Endodermal cell (in vitro differentiated cells): Measurements from ENCODE around the gene PKLR. TPM values are rescaled to one million over a fixed set of nuclear protein-coding genes. Genes with fewer than 3 reads are reported as not detected.

Source experiments
- DNase-seq: peaks from one replicate; pipeline ENCODE4 v3.0.0-alpha.2; 2017
- H3K27ac ChIP-seq: 2 replicates; pipeline ENCODE4 v1.5.1; 2013; ENCODE audit warnings: mild to moderate bottlenecking, low read depth, low read length, moderate library complexity
- H3K27me3 ChIP-seq: 2 replicates; pipeline ENCODE4 v1.6.1; 2013; ENCODE audit warnings: mild to moderate bottlenecking, low read length, moderate library complexity; ENCODE audit not compliant: insufficient read depth, control insufficient read depth, poor library complexity, severe bottlenecking
- H3K36me3 ChIP-seq: 2 replicates; pipeline ENCODE4 v1.7.0; 2013; ENCODE audit warnings: mild to moderate bottlenecking, low read length, moderate library complexity; ENCODE audit not compliant: control insufficient read depth, insufficient read depth
- H3K4me1 ChIP-seq: one replicate; pipeline ENCODE4 v1.7.0; 2013; ENCODE audit warnings: low read length; ENCODE audit not compliant: control insufficient read depth, insufficient read depth
- H3K4me3 ChIP-seq: 2 replicates; pipeline ENCODE4 v1.5.1; 2013; ENCODE audit warnings: mild to moderate bottlenecking, low read length, moderate library complexity
- H3K9ac ChIP-seq: 2 replicates; pipeline ENCODE4 v1.6.1; 2013; ENCODE audit warnings: mild to moderate bottlenecking, low read length, moderate library complexity; ENCODE audit not compliant: poor library complexity, severe bottlenecking; ENCODE audit errors: extremely low read depth
- H3K9me3 ChIP-seq: 2 replicates; pipeline ENCODE4 v1.6.1; 2013; ENCODE audit warnings: mild to moderate bottlenecking, low read length, moderate library complexity; ENCODE audit not compliant: control insufficient read depth
- H3K27ac Mint-ChIP-seq: 2 replicates; pipeline ENCODE4 v1.8.0; 2020; ENCODE audit warnings: mixed read lengths
- H3K27me3 Mint-ChIP-seq: 2 replicates; pipeline ENCODE4 v1.8.0; 2021; ENCODE audit warnings: mild to moderate bottlenecking, mixed read lengths; ENCODE audit not compliant: insufficient read depth
- H3K36me3 Mint-ChIP-seq: 2 replicates; pipeline ENCODE4 v1.8.0; 2020; ENCODE audit warnings: low read depth, mixed read lengths
- H3K4me1 Mint-ChIP-seq: 2 replicates; pipeline ENCODE4 v1.8.0; 2020; ENCODE audit warnings: mixed read lengths
- H3K4me3 Mint-ChIP-seq: 2 replicates; pipeline ENCODE4 v1.8.0; 2020; ENCODE audit warnings: mild to moderate bottlenecking, moderate library complexity, mixed read lengths
- H3K9me3 Mint-ChIP-seq: 2 replicates; pipeline ENCODE4 v1.8.0; 2020; ENCODE audit warnings: mild to moderate bottlenecking, mixed read lengths
- WGBS, 2 experiments: methylation state at CpG; one replicate each; pipeline versions ENCODE4 v1.1.5 to v1.1.7; 2013; ENCODE audit warnings: missing lambda C conversion rate in 2 of 2, mixed read lengths in 1 of 2; ENCODE audit not compliant: insufficient coverage in 1 of 2, insufficient read length in 1 of 2; 5-methylcytosine and 5-hydroxymethylcytosine counted together
- total RNA-seq, 2 donors: library from RNA; stranded (reverse); fragmentation: NEBNext Ultra II Directional in 1 of 2; extraction: Animal tissue kit (Norgen Biotek cat#: 25700) in 1 of 2; gene quantifications; 2 replicates in 1 of 2; 3 replicates in 1 of 2; pipeline ENCODE4 v1.2.1, GENCODE V29; 2021
- TF ChIP-seq, protein P1 (sequence below): fragments of 200-600 bp; sonication (generic); conservative IDR thresholded peaks from 2 replicates; pipeline ENCODE4 v1.5.0; 2021; ENCODE audit warnings: antibody characterized with exemption, mild to moderate bottlenecking

The PKLR gene
- total RNA-seq, 2 donors from 2014 or later: 0.40 TPM; not detected in 1

- peaks cover 2% of the 10 kb centered on the region for H3K36me3 Mint-ChIP-seq
- no peak overlapping the region for H3K4me3 Mint-ChIP-seq
- TF ChIP-seq, protein P1, sequence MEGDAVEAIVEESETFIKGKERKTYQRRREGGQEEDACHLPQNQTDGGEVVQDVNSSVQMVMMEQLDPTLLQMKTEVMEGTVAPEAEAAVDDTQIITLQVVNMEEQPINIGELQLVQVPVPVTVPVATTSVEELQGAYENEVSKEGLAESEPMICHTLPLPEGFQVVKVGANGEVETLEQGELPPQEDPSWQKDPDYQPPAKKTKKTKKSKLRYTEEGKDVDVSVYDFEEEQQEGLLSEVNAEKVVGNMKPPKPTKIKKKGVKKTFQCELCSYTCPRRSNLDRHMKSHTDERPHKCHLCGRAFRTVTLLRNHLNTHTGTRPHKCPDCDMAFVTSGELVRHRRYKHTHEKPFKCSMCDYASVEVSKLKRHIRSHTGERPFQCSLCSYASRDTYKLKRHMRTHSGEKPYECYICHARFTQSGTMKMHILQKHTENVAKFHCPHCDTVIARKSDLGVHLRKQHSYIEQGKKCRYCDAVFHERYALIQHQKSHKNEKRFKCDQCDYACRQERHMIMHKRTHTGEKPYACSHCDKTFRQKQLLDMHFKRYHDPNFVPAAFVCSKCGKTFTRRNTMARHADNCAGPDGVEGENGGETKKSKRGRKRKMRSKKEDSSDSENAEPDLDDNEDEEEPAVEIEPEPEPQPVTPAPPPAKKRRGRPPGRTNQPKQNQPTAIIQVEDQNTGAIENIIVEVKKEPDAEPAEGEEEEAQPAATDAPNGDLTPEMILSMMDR: no peak
- no peaks in the 10 kb centered on the region for H3K27me3 Mint-ChIP-seq
- H3K9me3 ChIP-seq: no peaks in the 10 kb centered on the region
- no peak overlapping the region for H3K27ac ChIP-seq
- H3K36me3 ChIP-seq: no peaks in the 10 kb centered on the region
- peaks cover 2% of the 10 kb centered on the region for H3K4me1 Mint-ChIP-seq
- no peaks in the 10 kb centered on the region for H3K9me3 Mint-ChIP-seq
- DNase-seq: no peak
- H3K4me1 ChIP-seq: no peaks in the 10 kb centered on the region
- WGBS, 2 experiments: 91 to 98% methylated on average over 12 of the region's 12 CpGs
- H3K4me3 ChIP-seq: no peak overlapping the region
- no peak overlapping the region for H3K27ac Mint-ChIP-seq
- H3K9ac ChIP-seq: no peak overlapping the region
- no peaks in the 10 kb centered on the region for H3K27me3 ChIP-seq
Measured at GRCh38 chr1:155284476-155284875, 16.8 kb downstream of the PKLR start.

- Mint-ChIP-seq H3K4me3 (no peak overlapping the region), H3K4me1 (peaks cover 13% of the 10 kb centered on the region), H3K9me3 (no peaks in the 10 kb centered on the region), H3K36me3 (peaks cover 5% of the 10 kb centered on the region), H3K27me3 (no peaks in the 10 kb centered on the region), H3K27ac (no peak overlapping the region)
- no peak overlapping the region for H3K4me3 ChIP-seq
- H3K27ac ChIP-seq: no peak overlapping the region
- no peak overlapping the region for H3K9ac ChIP-seq
- H3K36me3 ChIP-seq: no peaks in the 10 kb centered on the region
- H3K4me1 ChIP-seq: peaks cover 6% of the 10 kb centered on the region
- 93 to 96% methylated on average over 13 to 27 of the region's 29 CpGs for WGBS, 2 experiments
- H3K9me3 ChIP-seq: no peaks in the 10 kb centered on the region
- no peak for DNase-seq
- H3K27me3 ChIP-seq: no peaks in the 10 kb centered on the region
- TF ChIP-seq, protein P1: no peak
Measured at GRCh38 chr1:155282488-155283091, 18.6 kb downstream of the PKLR start.

DNA sequence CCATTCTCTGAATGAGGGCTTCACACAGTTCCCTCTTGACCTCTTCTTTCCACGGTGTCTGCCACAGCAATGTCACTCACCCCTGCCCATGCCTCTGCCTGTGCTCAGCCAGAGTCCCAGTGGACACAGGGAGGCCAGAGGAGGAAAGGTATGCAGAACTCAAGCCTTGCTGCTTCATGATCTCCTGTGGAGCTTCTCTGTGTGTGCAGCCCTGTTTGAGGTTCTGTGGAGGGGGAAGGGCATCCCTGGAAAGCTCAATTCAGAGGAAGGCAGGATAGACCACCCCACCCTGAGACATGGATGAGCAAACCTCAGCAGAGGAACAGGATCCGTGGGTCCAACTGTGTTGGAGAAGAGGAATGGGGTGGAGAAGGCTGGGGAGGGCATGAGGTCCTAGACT is 22.0 kb downstream of the PKLR start:
- no peak overlapping the region for H3K27ac ChIP-seq
- DNase-seq: no peak

More for the DNA sequence above, 22.0 kb downstream of the PKLR start:
- H3K27me3 Mint-ChIP-seq: peaks cover 4% of the 10 kb centered on the region
- no peak overlapping the region for H3K4me3 Mint-ChIP-seq
- no peaks in the 10 kb centered on the region for H3K9me3 Mint-ChIP-seq
- H3K36me3 Mint-ChIP-seq: peaks cover 5% of the 10 kb centered on the region
- 79% methylated on average over 2 of the region's 2 CpGs; no CpG with 5 or more reads in 1 of the 2 experiments for WGBS, 2 experiments
- peaks cover 13% of the 10 kb centered on the region for H3K4me1 Mint-ChIP-seq
- no peak overlapping the region for H3K27ac Mint-ChIP-seq
- Histone ChIP-seq H3K9me3 (no peaks in the 10 kb centered on the region), H3K36me3 (no peaks in the 10 kb centered on the region), H3K27me3 (no peaks in the 10 kb centered on the region), H3K4me3 (no peak overlapping the region), H3K4me1 (peaks cover 6% of the 10 kb centered on the region), H3K9ac (no peak overlapping the region)
- TF ChIP-seq, protein P1: no peak
